Kidney epithelial cell (primary cell): ENCODE data around the gene MAPKAP1. TPM values are rescaled to one million over a fixed set of nuclear protein-coding genes. Genes with fewer than 3 reads are reported as not detected.

Experiments
- DNase-seq: peaks from one replicate; pipeline ENCODE4 v3.0.0-alpha.2; 2010; ENCODE audit warnings: low read depth
- H3K27me3 ChIP-seq: 2 replicates; pipeline ENCODE4 v1.6.0; 2011; ENCODE audit warnings: low read length; ENCODE audit not compliant: control insufficient read depth, insufficient read depth
- H3K36me3 ChIP-seq: 2 replicates; pipeline ENCODE4 v1.5.1; 2011; ENCODE audit warnings: low read length; ENCODE audit not compliant: control insufficient read depth, insufficient read depth
- H3K4me3 ChIP-seq: 2 replicates; pipeline ENCODE4 v1.5.1; 2011; ENCODE audit warnings: low read depth, mild to moderate bottlenecking, control low read depth, low read length
- total RNA-seq: library from RNA; depleted of rRNA; stranded (reverse); fragments of >200 nt; gene quantifications from 2 replicates; pipeline ENCODE4 v1.2.3, GENCODE V29; 2015
- TF ChIP-seq, protein P1 (sequence below): IDR thresholded peaks from 2 replicates; pipeline ENCODE4 v1.5.1; 2011; ENCODE audit warnings: mild to moderate bottlenecking, moderate library complexity, low read length, control low read depth, inconsistent platforms; ENCODE audit not compliant: insufficient read depth, poor library complexity, severe bottlenecking

Gene MAPKAP1
- total RNA-seq, 1 donor from 2014 or later = 101 TPM

DNA sequence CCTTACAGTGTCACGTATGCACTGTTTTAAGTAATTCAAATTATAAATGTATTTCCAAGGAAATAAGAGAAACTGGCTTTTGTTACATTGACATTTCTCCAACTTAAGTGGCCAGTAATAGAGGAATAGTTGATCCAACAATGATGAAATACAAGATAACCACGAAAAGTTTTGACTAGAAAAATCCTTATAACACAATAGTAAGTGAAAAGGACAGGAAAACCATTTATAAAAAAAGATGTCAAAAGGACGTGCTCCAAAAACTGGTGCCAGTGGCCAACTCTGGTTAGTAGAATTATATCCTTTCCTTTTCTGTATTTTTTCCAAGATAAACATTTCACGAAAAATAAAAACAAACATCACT, 234.5 kb downstream of the MAPKAP1 start:
- no peaks in the 10 kb centered on the region for H3K27me3 ChIP-seq
- H3K4me3 ChIP-seq = no peak overlapping the region
- H3K36me3 ChIP-seq = peaks cover 1% of the 10 kb centered on the region
- TF ChIP-seq, protein P1, sequence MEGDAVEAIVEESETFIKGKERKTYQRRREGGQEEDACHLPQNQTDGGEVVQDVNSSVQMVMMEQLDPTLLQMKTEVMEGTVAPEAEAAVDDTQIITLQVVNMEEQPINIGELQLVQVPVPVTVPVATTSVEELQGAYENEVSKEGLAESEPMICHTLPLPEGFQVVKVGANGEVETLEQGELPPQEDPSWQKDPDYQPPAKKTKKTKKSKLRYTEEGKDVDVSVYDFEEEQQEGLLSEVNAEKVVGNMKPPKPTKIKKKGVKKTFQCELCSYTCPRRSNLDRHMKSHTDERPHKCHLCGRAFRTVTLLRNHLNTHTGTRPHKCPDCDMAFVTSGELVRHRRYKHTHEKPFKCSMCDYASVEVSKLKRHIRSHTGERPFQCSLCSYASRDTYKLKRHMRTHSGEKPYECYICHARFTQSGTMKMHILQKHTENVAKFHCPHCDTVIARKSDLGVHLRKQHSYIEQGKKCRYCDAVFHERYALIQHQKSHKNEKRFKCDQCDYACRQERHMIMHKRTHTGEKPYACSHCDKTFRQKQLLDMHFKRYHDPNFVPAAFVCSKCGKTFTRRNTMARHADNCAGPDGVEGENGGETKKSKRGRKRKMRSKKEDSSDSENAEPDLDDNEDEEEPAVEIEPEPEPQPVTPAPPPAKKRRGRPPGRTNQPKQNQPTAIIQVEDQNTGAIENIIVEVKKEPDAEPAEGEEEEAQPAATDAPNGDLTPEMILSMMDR = no peak
- DNase-seq = no peak

DNA sequence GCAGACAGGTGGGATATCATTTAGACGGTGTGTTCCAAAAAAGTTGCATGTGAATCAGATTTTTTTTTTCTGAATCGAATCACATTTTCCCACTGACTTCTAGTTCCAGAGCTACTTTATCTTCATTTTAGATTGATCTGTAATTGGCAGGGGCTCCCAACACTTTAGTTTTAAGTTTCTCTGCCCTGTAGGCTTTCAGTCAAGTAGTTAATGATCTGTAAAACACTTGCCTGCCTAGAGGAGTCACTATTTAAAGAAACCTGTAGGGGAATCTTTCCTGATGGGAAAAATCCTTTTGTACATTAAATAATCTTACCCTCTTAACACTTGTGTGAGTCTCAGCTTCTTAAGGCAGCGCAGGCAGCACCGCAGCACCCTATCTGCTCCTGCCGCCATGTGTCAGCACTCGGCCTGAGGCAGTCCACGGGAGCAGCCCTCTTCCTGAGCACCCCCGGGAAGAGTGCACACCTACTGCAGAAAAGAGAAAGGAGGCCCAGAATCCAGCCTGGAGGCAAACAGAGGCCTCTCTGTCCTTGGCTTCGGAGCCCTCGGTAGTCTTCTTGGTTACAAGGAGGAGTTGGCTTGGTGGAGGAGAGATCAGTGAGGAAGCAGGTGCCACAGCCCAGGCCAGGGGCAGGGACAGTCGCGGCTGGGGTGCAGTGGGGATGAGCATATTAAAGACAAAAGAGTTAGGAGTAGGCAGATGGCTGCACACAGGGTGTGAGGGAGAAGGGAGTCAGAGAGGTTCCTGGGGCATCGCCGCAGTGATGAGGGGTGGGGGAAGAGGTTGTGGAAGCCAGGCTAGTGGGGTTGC, 236.0 kb downstream of the MAPKAP1 start:
- TF ChIP-seq, protein P1 = no peak
- peaks cover 2% of the 10 kb centered on the region for H3K36me3 ChIP-seq
- no peak overlapping the region for H3K4me3 ChIP-seq
- DNase-seq = no peak
- H3K27me3 ChIP-seq = no peaks in the 10 kb centered on the region

DNA sequence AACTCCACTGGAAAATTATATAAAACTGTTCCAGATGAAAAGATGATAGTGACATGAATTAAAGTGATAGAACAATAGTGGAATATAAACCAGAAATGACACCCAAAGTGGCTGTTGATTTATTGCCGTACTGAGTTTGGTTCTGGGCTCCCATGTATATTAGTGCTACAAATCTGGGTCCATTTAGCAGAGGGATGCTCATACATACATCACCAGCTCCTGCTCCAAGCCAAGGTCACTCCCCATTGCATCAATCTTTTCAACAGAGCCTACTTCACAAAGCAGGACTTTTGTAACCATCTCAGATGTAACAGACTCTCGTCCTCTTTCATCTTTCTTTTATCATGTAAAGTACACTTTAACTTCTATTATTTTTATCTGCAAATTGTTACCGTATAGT, 236.8 kb downstream of the MAPKAP1 start:
- no peak overlapping the region for H3K4me3 ChIP-seq
- no peaks in the 10 kb centered on the region for H3K27me3 ChIP-seq
- peaks cover 2% of the 10 kb centered on the region for H3K36me3 ChIP-seq
- DNase-seq = no peak
- TF ChIP-seq, protein P1 = no peak

DNA sequence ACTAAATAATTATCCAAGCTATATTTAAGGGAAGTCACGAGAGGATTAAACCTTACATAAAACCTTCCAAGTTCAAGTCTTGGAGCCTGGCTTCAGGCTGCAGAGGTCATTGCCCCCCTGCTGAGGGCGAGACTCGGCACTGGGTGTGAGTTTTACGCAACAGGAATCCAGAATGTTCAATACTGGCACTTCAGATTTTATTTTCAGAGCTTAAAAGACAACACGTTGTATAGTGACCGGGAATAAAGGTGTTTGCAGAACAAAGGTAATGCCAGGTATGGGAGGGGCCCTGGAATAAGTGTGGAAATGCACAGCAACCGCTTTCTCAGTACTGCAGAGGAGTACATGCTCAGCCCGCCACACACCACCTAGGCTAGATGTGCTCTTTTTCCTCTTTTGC, 238.4 kb downstream of the MAPKAP1 start:
- no peaks in the 10 kb centered on the region for H3K27me3 ChIP-seq
- TF ChIP-seq, protein P1 = no peak
- DNase-seq = no peak
- no peak overlapping the region for H3K4me3 ChIP-seq
- peaks cover 2% of the 10 kb centered on the region for H3K36me3 ChIP-seq

DNA sequence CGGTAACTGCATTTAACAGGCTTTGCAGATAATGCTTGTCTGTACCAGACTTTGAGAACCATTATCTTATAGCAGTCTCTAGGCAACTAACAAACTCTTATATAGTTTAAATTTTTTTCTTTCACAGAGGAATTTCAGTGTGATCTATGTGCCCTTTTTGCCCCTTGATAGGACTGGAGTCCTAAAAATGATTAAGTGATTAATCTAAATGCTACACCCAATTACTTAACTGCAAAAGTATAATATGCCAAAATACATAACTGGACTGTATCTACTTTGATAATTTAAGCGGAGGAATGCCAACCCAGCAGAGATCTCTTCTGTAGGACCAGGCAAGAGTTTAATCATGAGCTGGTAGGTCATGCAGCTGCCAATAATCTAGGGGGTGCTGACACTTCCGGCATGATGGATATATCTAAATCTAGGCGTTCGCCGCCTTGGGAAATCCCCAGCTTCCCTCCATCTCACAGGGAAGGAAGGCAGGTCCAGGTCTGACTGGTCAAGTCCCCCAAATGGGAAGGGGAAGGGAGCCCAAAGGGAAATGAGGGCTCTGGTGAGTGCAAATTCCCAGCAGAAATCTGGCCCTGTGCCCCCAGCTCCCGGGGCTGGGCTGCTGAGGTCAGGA, 239.8 kb downstream of the MAPKAP1 start:
- Histone ChIP-seq H3K36me3 (peaks cover 2% of the 10 kb centered on the region), H3K27me3 (no peaks in the 10 kb centered on the region), H3K4me3 (no peak overlapping the region)
- no peak for DNase-seq
- TF ChIP-seq, protein P1 = no peak
